H1 (cell line): ENCODE results near the gene ADGRD2. TPM values are rescaled to one million over a fixed set of nuclear protein-coding genes. Genes with fewer than 3 reads are reported as not detected.

Experiments used
- CTCF ChIA-PET: fragments of 300-600 bp; sonication (Branson Sonifier 250); formaldehyde crosslinking; loops from one replicate; lab custom pipeline; 2021; ENCODE audit not compliant: partially characterized antibody; lab: Charles Lee
- POLR2A ChIA-PET: fragments of 300-600 bp; sonication (Branson Sonifier 250); formaldehyde crosslinking; loops from one replicate; lab custom pipeline; 2021; ENCODE audit warnings: inconsistent platforms; ENCODE audit not compliant: partially characterized antibody; lab: Charles Lee
- DNase-seq, 2 experiments: peaks; one replicate each; pipeline versions ENCODE4 v3.0.0 to v3.0.0-alpha.2; 2010 to 2022; ENCODE audit warnings: low spot score in 2 of 2, low read depth in 1 of 2, mixed read lengths in 1 of 2
- FAIRE-seq: peaks from 2 replicates; lab custom pipeline; 2011; peaks lifted over from hg19 to GRCh38; lab: Jason Lieb, UNC
- H2AFZ ChIP-seq: 2 replicates; pipeline ENCODE4 v1.8.1; 2012; ENCODE audit warnings: low read length, inconsistent platforms
- H2AK5ac ChIP-seq: 2 replicates; pipeline ENCODE4 v1.6.1; 2013; ENCODE audit warnings: low read depth, low read length
- H2BK120ac ChIP-seq: replicated peaks from 2 replicates; pipeline ENCODE3; 2013; ENCODE audit warnings: low read depth, low read length, inconsistent platforms
- H2BK12ac ChIP-seq: 2 replicates; pipeline ENCODE4 v1.6.1; 2013; ENCODE audit warnings: low read depth, low read length
- H2BK15ac ChIP-seq: 2 replicates; pipeline ENCODE4 v1.6.1; 2013; ENCODE audit warnings: low read length
- H2BK20ac ChIP-seq: 2 replicates; pipeline ENCODE4 v1.6.1; 2013; ENCODE audit warnings: low read length
- H2BK5ac ChIP-seq: 2 replicates; pipeline ENCODE4 v1.6.1; 2013; ENCODE audit warnings: low read depth, low read length
- H3K14ac ChIP-seq: 2 replicates; pipeline ENCODE4 v1.6.1; 2013; ENCODE audit warnings: inconsistent platforms; ENCODE audit not compliant: insufficient read length
- H3K18ac ChIP-seq: 2 replicates; pipeline ENCODE4 v1.6.1; 2013; ENCODE audit warnings: low read length; ENCODE audit errors: extremely low read depth
- H3K23ac ChIP-seq: 2 replicates; pipeline ENCODE4 v1.6.1; 2013; ENCODE audit warnings: inconsistent platforms; ENCODE audit not compliant: insufficient read length
- H3K23me2 ChIP-seq: 2 replicates; pipeline ENCODE4 v1.6.1; 2013; ENCODE audit warnings: low read depth, low read length
- H3K27ac ChIP-seq: 2 replicates; pipeline ENCODE4 v1.6.1; 2011; ENCODE audit warnings: low read depth, low read length, inconsistent platforms
- H3K27me3 ChIP-seq, 4 experiments: replicated peaks in 1 of 4; 1 replicate in 1 of 4; 2 replicates in 3 of 4; pipeline versions ENCODE4 v1.6.1 to v1.8.1; 2011 to 2013; ENCODE audit warnings: low read length in 3 of 4, mild to moderate bottlenecking in 3 of 4, inconsistent platforms in 2 of 4, mixed read lengths in 2 of 4, moderate library complexity in 1 of 4; ENCODE audit not compliant: control insufficient read depth in 3 of 4, insufficient read depth in 3 of 4; ENCODE audit errors: extremely low read depth in 1 of 4
- H3K36me3 ChIP-seq, 4 experiments: 2 replicates each; pipeline versions ENCODE4 v1.6.1 to v1.8.1; 2011 to 2013; ENCODE audit warnings: mild to moderate bottlenecking in 4 of 4, low read length in 3 of 4, moderate library complexity in 2 of 4, control low read depth in 1 of 4, inconsistent platforms in 1 of 4; ENCODE audit not compliant: insufficient read depth in 4 of 4, control insufficient read depth in 2 of 4
- H3K4ac ChIP-seq: replicated peaks from 2 replicates; pipeline ENCODE3; 2013; ENCODE audit warnings: low read length, low read depth, mixed read lengths, inconsistent platforms; ENCODE audit not compliant: insufficient read length
- H3K4me1 ChIP-seq, 4 experiments: replicated peaks in 1 of 4; 1 replicate in 1 of 4; 2 replicates in 3 of 4; pipeline versions ENCODE4 v1.6.1 to v1.8.1; 2011 to 2013; ENCODE audit warnings: low read length in 3 of 4, inconsistent platforms in 2 of 4, mixed read lengths in 1 of 4; ENCODE audit not compliant: insufficient read depth in 4 of 4, control insufficient read depth in 3 of 4
- H3K4me2 ChIP-seq, 2 experiments: 2 replicates each; pipeline versions ENCODE4 v1.6.1 to v1.8.1; 2011 to 2013; ENCODE audit warnings: low read depth in 2 of 2, low read length in 2 of 2, control low read depth in 1 of 2, inconsistent platforms in 1 of 2, mild to moderate bottlenecking in 1 of 2; ENCODE audit not compliant: insufficient read depth in 1 of 2
- H3K4me3 ChIP-seq, 4 experiments: fragments of 200-600, 300-600 bp in 1 of 4; sonication (generic), shearing (Covaris generic), sonication (Bioruptor Twin) in 1 of 4; 2 replicates each; pipeline versions ENCODE4 v1.5.1 to v1.8.1; 2011 to 2016; ENCODE audit warnings: low read length in 4 of 4, low read depth in 3 of 4, control low read depth in 2 of 4, inconsistent platforms in 2 of 4, mild to moderate bottlenecking in 2 of 4, mixed read lengths in 1 of 4, moderate library complexity in 1 of 4; ENCODE audit not compliant: insufficient read depth in 2 of 4; ENCODE audit errors: extremely low read depth in 1 of 4
- H3K56ac ChIP-seq: replicated peaks from 2 replicates; pipeline ENCODE3; 2013; ENCODE audit warnings: low read depth, mild to moderate bottlenecking, mixed read lengths, low read length, inconsistent platforms; ENCODE audit not compliant: insufficient read length
- H3K79me1 ChIP-seq: 2 replicates; pipeline ENCODE4 v1.6.1; 2013; ENCODE audit warnings: low read depth, low read length, control low read depth
- H3K79me2 ChIP-seq, 2 experiments: 2 replicates each; pipeline versions ENCODE4 v1.6.1 to v1.8.1; 2012 to 2013; ENCODE audit warnings: low read length in 2 of 2, mild to moderate bottlenecking in 2 of 2, inconsistent platforms in 1 of 2; ENCODE audit not compliant: insufficient read depth in 2 of 2, control insufficient read depth in 1 of 2
- H3K9ac ChIP-seq, 4 experiments: replicated peaks in 1 of 4; 1 replicate in 1 of 4; 2 replicates in 3 of 4; pipeline versions ENCODE4 v1.6.1 to v1.8.1; 2011 to 2013; ENCODE audit warnings: low read depth in 3 of 4, low read length in 3 of 4, control low read depth in 2 of 4, mild to moderate bottlenecking in 2 of 4, moderate library complexity in 2 of 4, inconsistent platforms in 1 of 4; ENCODE audit errors: extremely low read depth in 1 of 4
- H3K9me3 ChIP-seq, 2 experiments: 2 replicates each; pipeline versions ENCODE4 v1.6.1 to v1.8.1; 2012 to 2013; ENCODE audit warnings: mild to moderate bottlenecking in 2 of 2, moderate library complexity in 2 of 2, control low read depth in 1 of 2, inconsistent platforms in 1 of 2, low read depth in 1 of 2, low read length in 1 of 2, mixed read lengths in 1 of 2; ENCODE audit not compliant: insufficient read depth in 2 of 2
- H4K20me1 ChIP-seq, 2 experiments: replicated peaks in 1 of 2; 2 replicates each; pipeline versions ENCODE3 to v1.8.1; 2011 to 2013; ENCODE audit warnings: inconsistent platforms in 2 of 2, low read length in 2 of 2, mild to moderate bottlenecking in 1 of 2; ENCODE audit not compliant: insufficient read depth in 2 of 2, control insufficient read depth in 1 of 2
- H4K5ac ChIP-seq: 2 replicates; pipeline ENCODE4 v1.6.1; 2013; ENCODE audit warnings: low read length, low read depth, mixed read lengths, inconsistent platforms; ENCODE audit not compliant: insufficient read length
- H4K8ac ChIP-seq: 2 replicates; pipeline ENCODE4 v1.8.0; 2013; ENCODE audit warnings: mild to moderate bottlenecking, moderate library complexity, low read length, inconsistent platforms; ENCODE audit not compliant: insufficient read depth; ENCODE audit errors: extremely low read depth
- H4K91ac ChIP-seq: replicated peaks from 2 replicates; pipeline ENCODE3; 2013; ENCODE audit warnings: low read length, mixed read lengths, inconsistent platforms; ENCODE audit not compliant: insufficient read length
- BCL11A ChIP-seq, 2 experiments: IDR thresholded peaks; one replicate each; pipeline ENCODE4 v1.6.1; 2011; ENCODE audit warnings: low read depth in 2 of 2, low read length in 2 of 2, mild to moderate bottlenecking in 2 of 2
- WGBS, 2 experiments: shearing (Covaris generic) in 1 of 2; methylation state at CpG; one replicate each; pipeline versions ENCODE4 v1.1.6 to v1.1.7; 2013 to 2015; ENCODE audit warnings: low lambda C conversion rate in 2 of 2, mixed read lengths in 2 of 2, inconsistent platforms in 1 of 2, low coverage in 1 of 2, missing lambda C conversion rate in 1 of 2; ENCODE audit not compliant: insufficient replicate concordance in 2 of 2, insufficient coverage in 1 of 2, insufficient read length in 1 of 2; ENCODE audit errors: extremely low coverage in 1 of 2, missing lambda C conversion rate in 1 of 2; 5-methylcytosine and 5-hydroxymethylcytosine counted together
- polyA plus RNA-seq, 7 experiments: library from polyadenylated mRNA; depleted of rRNA in 3 of 7; stranded (reverse) in 5 of 7; unstranded in 2 of 7; fragments of >200 nt in 5 of 7; fragments of 200-250 nt in 2 of 7; gene quantifications; 1 replicate in 5 of 7; 2 replicates in 1 of 7; 4 replicates in 1 of 7; pipeline versions ENCODE4 v1.2.1 to v1.2.3, GENCODE V29; 2011 to 2013; ENCODE audit warnings: missing spikeins in 2 of 7, mixed read lengths in 2 of 7
- total RNA-seq: library from RNA; stranded (reverse); fragmentation: NEBNext Ultra II Directional; extraction: Animal tissue kit (Norgen Biotek cat#: 25700); gene quantifications from 2 replicates; pipeline ENCODE4 v1.2.1, GENCODE V29; 2021

Gene ADGRD2
- total and polyA plus RNA-seq, 2 of the 8 experiments (the other 6 are each of a cell fraction or from before 2014, with no cell fraction given), result 0.41 to 1.4 TPM

- H3K79me2 ChIP-seq, result no peaks in the 10 kb centered on the region
- no peak overlapping the region for H3K4me2 ChIP-seq
- H2AFZ ChIP-seq, result no peak overlapping the region
- FAIRE-seq, result no peak
- H3K23ac ChIP-seq, result no peak overlapping the region
- no peak overlapping the region for H3K18ac ChIP-seq
- no peak overlapping the region for H3K56ac ChIP-seq
- H3K14ac ChIP-seq, result no peak overlapping the region
- H2BK12ac ChIP-seq, result no peak overlapping the region
- H4K20me1 ChIP-seq, result peaks cover 0 to 3% of the 10 kb centered on the region in 2 experiments
- H3K79me1 ChIP-seq, result no peaks in the 10 kb centered on the region
- no peak overlapping the region for H2BK5ac ChIP-seq
- DNase-seq, result no peak
- peaks cover 13% of the 10 kb centered on the region; the same call in 1 of the 2 replicates for H3K23me2 ChIP-seq
- CTCF ChIA-PET, result interaction anchor here (0.7 to 6.6 kb wide), 10 partner anchors 10 to 398 kb away, joined by 3 to 35 read pairs (median 4); no protein-coding TSS in a partner anchor
- H3K36me3 ChIP-seq, result peaks cover 0 to 3% (median 0%) of the 10 kb centered on the region in 4 experiments; a peak in 1 of 8 replicates
- POLR2A ChIA-PET, result interaction anchor here (0.6 to 2.2 kb wide), 3 partner anchors 11 to 238 kb away, joined by 3 to 9 read pairs (median 3); no protein-coding TSS in a partner anchor
- H3K27ac ChIP-seq, result no peak overlapping the region
- no peak overlapping the region for H4K8ac ChIP-seq
- no peak overlapping the region for H4K91ac ChIP-seq
- H2AK5ac ChIP-seq, result no peak overlapping the region
- peaks cover 0 to 4% of the 10 kb centered on the region in 2 experiments; a peak in 2 of 4 replicates for H3K9me3 ChIP-seq
- H2BK120ac ChIP-seq, result no peak overlapping the region
- H3K27me3 ChIP-seq, result peaks cover 10 to 33% (median 25%) of the 10 kb centered on the region in 4 experiments
- H2BK20ac ChIP-seq, result no peak overlapping the region
- no peak for TF ChIP-seq BCL11A (IDR thresholded peaks at IDR 0.05; ENCODE audit: low read depth in 2 of 2, low read length in 2 of 2)
- no peak overlapping the region for H3K4me3 ChIP-seq
- no peak overlapping the region for H3K4ac ChIP-seq
- no peak overlapping the region for H2BK15ac ChIP-seq
- peaks cover 0 to 16% (median 15%) of the 10 kb centered on the region in 4 experiments; a peak in 6 of 7 replicates for H3K4me1 ChIP-seq
- WGBS, 2 experiments, result 96% methylated on average over 11 of the region's 14 CpGs; no CpG with 5 or more reads in 1 of the 2 experiments
- no peak overlapping the region for H3K9ac ChIP-seq
- no peak overlapping the region for H4K5ac ChIP-seq
Observed at GRCh38 chr9:124454791-124455443, 4.7 kb downstream of the ADGRD2 start.
